Neural progenitor cell (in vitro differentiated cells): ENCODE results near the gene UBXN6. TPM values are rescaled to one million over a fixed set of nuclear protein-coding genes. Genes with fewer than 3 reads are reported as not detected.

Experiments used
- DNase-seq: peaks from one replicate; pipeline ENCODE4 v3.0.0-alpha.2; 2016; ENCODE audit warnings: low spot score
- H2AFZ ChIP-seq: fragments of 200-600 bp; sonication (generic); replicated peaks from 2 replicates; pipeline ENCODE4 v1.6.1; 2016; ENCODE audit warnings: antibody characterized with exemption
- H3F3A ChIP-seq: fragments of 200-600 bp; sonication (generic); 2 replicates; pipeline ENCODE4 v1.6.1; 2016; ENCODE audit warnings: antibody characterized with exemption, low read depth
- H3K27ac ChIP-seq: fragments of 200-600 bp; sonication (generic); 2 replicates; pipeline ENCODE4 v1.5.1; 2016; ENCODE audit warnings: mild to moderate bottlenecking
- H3K27me3 ChIP-seq: fragments of 200-600 bp; sonication (generic); 2 replicates; pipeline ENCODE4 v1.6.1; 2016; ENCODE audit warnings: mild to moderate bottlenecking, moderate library complexity
- H3K36me3 ChIP-seq: fragments of 200-600 bp; sonication (generic); 2 replicates; pipeline ENCODE4 v1.5.1; 2016
- H3K4me1 ChIP-seq: fragments of 200-600 bp; sonication (generic); 2 replicates; pipeline ENCODE4 v1.6.1; 2016; ENCODE audit warnings: mixed run types
- H3K4me2 ChIP-seq: fragments of 200-600 bp; sonication (generic); 2 replicates; pipeline ENCODE4 v1.6.1; 2016
- H3K4me3 ChIP-seq: fragments of 200-600 bp; sonication (generic); 2 replicates; pipeline ENCODE4 v1.5.1; 2016
- H3K79me2 ChIP-seq: fragments of 200-600 bp; sonication (generic); 2 replicates; pipeline ENCODE4 v1.6.1; 2016; ENCODE audit warnings: low read depth
- H3K9ac ChIP-seq: fragments of 200-600 bp; sonication (generic); 2 replicates; pipeline ENCODE4 v1.6.1; 2016
- H3K9me3 ChIP-seq: fragments of 200-600 bp; sonication (generic); 2 replicates; pipeline ENCODE4 v1.5.1; 2016; ENCODE audit warnings: low read depth
- H4K20me1 ChIP-seq: fragments of 200-600 bp; sonication (generic); 2 replicates; pipeline ENCODE4 v1.6.1; 2016; ENCODE audit warnings: low read depth
- H3K27ac Mint-ChIP-seq: 3 replicates; pipeline ENCODE4 v1.8.0; 2021; ENCODE audit warnings: mixed read lengths
- H3K27me3 Mint-ChIP-seq: 2 replicates; pipeline ENCODE4 v1.8.0; 2022; ENCODE audit warnings: low read depth, mild to moderate bottlenecking, inconsistent platforms, moderate library complexity, mixed read lengths; ENCODE audit not compliant: insufficient read depth
- H3K36me3 Mint-ChIP-seq: 3 replicates; pipeline ENCODE4 v1.8.0; 2021; ENCODE audit warnings: mixed read lengths
- H3K4me1 Mint-ChIP-seq: 3 replicates; pipeline ENCODE4 v1.8.0; 2021; ENCODE audit warnings: mixed read lengths
- H3K4me3 Mint-ChIP-seq: 3 replicates; pipeline ENCODE4 v1.8.0; 2021; ENCODE audit warnings: mild to moderate bottlenecking, moderate library complexity, mixed read lengths
- H3K9me3 Mint-ChIP-seq: 3 replicates; pipeline ENCODE4 v1.8.0; 2020; ENCODE audit warnings: mixed read lengths
- CTCF ChIP-seq: fragments of 200-600 bp; sonication (generic); IDR thresholded peaks from 2 replicates; pipeline ENCODE4 v1.5.1; 2017; ENCODE audit warnings: antibody characterized with exemption, mild to moderate bottlenecking
- EZH2 ChIP-seq: fragments of 200-600 bp; sonication (generic); IDR thresholded peaks from 2 replicates; pipeline ENCODE4 v1.6.1; 2017; ENCODE audit warnings: antibody characterized with exemption, mild to moderate bottlenecking, moderate library complexity
- EZH2phosphoT487 ChIP-seq: fragments of 200-600 bp; sonication (generic); IDR thresholded peaks from 2 replicates; pipeline ENCODE4 v1.6.1; 2017; ENCODE audit warnings: antibody characterized with exemption
- total RNA-seq: library from RNA; depleted of rRNA; stranded (reverse); fragments of >200 nt; gene quantifications from 2 replicates; pipeline ENCODE4 v1.2.3, GENCODE V29; 2015; ENCODE audit warnings: low replicate concordance

Gene UBXN6
- total RNA-seq, 1 donor from 2014 or later: 24.9 TPM

DNA sequence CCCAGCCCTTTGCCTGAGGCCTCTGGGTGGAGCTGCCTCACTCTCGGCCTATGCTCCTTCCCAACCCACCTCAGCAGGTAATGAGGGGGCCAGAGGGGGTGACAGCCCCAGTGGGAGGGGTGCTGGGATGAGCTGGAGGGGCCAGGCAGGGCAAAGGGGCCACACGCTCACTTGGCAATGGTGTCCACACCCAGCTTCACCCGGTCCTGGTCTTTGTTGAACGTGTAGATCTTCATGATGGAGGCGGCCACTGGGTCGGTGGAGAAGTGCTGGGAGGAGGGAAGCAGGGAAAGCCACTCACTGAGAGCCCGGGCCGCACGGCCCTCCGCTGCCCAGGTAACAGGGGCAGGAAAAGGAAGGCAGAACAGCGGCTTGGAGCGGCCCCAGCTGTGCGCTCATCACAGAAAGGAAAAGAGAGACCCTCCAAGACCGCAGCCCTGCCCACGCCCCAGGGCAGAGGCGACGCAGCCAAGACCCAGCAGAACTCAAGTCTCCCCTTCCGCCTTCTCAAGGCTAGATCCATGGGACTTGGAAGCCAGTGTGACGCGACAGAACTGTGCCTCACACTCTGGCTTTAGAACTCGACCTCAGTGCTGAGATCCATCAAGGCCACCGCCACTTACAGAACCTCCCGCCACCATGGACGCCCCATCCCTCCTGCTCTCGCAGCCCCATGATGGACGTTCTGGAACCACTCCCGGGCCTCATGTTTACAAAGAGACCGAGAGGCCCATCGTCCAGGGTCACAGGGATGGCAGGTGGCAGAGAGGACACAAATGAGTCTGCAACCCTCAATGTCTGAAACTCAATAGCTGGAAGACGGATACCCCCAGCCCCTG, 9.2 kb downstream of the UBXN6 start:
- H3K27ac Mint-ChIP-seq: no peak overlapping the region
- Histone ChIP-seq H3K36me3 (no peaks in the 10 kb centered on the region), H3K27ac (no peak overlapping the region), H3K4me3 (no peak overlapping the region), H3K27me3 (no peaks in the 10 kb centered on the region), H2AFZ (no peak overlapping the region), H3K4me2 (no peak overlapping the region), H3K9me3 (no peaks in the 10 kb centered on the region), H3K9ac (no peak overlapping the region), H4K20me1 (peaks cover 9% of the 10 kb centered on the region), H3F3A (peaks cover 14% of the 10 kb centered on the region), H3K4me1 (no peaks in the 10 kb centered on the region), H3K79me2 (no peaks in the 10 kb centered on the region)
- TF ChIP-seq EZH2: no peak
- no peak for TF ChIP-seq EZH2phosphoT487
- TF ChIP-seq CTCF: no peak
- peaks cover 3% of the 10 kb centered on the region for H3K27me3 Mint-ChIP-seq
- peaks cover 11% of the 10 kb centered on the region for H3K36me3 Mint-ChIP-seq
- no peaks in the 10 kb centered on the region for H3K9me3 Mint-ChIP-seq
- no peak overlapping the region for H3K4me3 Mint-ChIP-seq
- no peak for DNase-seq
- H3K4me1 Mint-ChIP-seq: peaks cover 2% of the 10 kb centered on the region

DNA sequence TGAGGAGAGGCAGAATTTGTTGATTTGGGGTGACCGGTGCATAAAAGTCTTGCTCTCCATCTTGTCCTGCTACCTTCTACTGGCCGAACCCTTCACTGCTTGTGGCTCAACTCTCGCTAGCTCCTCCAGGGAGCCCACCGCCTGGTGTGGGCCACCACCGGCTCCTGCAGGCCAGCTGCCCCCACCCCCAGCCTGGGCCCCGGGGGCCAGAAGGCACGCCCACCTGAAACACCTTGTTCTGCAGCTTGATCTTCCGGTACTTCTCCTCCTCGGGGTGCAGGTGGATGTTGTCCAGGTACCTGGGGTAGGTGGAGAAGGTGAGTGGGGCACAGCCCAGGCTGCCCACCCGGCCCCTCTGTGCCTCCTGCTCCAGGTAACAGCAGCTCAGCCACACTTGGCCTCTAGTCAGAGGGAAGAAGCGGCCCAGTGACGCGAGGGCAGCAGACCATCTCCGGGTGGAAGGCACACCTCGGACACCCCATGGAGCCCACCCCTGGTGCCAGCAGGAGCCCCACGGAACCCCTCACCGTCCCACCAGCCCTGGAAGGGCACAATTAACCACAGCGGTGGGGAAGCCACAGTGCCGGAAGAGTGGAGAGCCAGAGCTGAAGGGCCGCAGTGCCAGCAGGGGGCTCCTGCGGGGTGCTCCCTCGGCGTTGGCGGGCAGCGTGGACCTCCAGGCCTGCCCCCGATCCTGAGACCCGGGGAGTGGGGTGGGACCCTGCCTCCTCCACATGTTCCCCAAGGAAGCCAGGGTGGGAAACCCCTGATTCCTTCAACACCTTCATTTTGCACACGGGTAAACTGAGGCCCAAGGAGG, 10.1 kb downstream of the UBXN6 start:
- Histone ChIP-seq H3K9me3 (no peaks in the 10 kb centered on the region), H3K27me3 (no peaks in the 10 kb centered on the region), H3K79me2 (no peaks in the 10 kb centered on the region), H3K27ac (no peak overlapping the region), H3K36me3 (no peaks in the 10 kb centered on the region), H3K9ac (no peak overlapping the region), H2AFZ (no peak overlapping the region), H3K4me2 (no peak overlapping the region), H3K4me1 (no peaks in the 10 kb centered on the region), H3K4me3 (no peak overlapping the region), H4K20me1 (peaks cover 13% of the 10 kb centered on the region), H3F3A (peaks cover 9% of the 10 kb centered on the region)
- no peaks in the 10 kb centered on the region for H3K9me3 Mint-ChIP-seq
- H3K36me3 Mint-ChIP-seq: peaks cover 11% of the 10 kb centered on the region
- H3K4me1 Mint-ChIP-seq: peaks cover 2% of the 10 kb centered on the region
- DNase-seq: no peak
- TF ChIP-seq EZH2: no peak
- TF ChIP-seq CTCF: no peak
- no peak for TF ChIP-seq EZH2phosphoT487
- no peak overlapping the region for H3K4me3 Mint-ChIP-seq
- H3K27ac Mint-ChIP-seq: no peak overlapping the region
- peaks cover 3% of the 10 kb centered on the region for H3K27me3 Mint-ChIP-seq

DNA sequence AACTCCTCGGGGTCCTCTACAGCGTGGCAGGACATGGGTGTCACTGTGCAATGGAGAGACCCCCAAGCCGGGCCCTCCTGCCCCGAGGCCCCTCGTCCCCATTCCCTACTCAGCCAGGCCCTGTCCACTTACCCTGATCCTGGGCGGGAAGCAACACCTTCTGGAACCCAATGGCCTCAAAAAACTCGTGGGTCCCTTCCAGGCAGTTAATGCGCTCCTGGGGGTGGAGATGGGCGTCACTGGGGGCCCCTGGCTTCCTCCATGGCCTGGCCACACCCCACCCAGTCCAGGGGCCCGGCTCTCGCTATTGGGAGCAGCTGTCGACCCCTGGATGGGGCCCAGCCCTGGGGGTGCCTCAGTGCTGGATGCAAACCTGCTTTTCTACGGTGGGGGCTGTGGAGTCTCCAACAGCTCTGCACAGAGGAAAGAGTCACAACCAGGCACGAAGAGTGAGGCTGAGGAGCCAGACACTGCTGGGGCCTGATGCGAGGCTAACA, 10.8 kb downstream of the UBXN6 start:
- no peak for TF ChIP-seq EZH2
- no peak for TF ChIP-seq CTCF
- TF ChIP-seq EZH2phosphoT487: no peak
- Histone ChIP-seq H3K4me2 (no peak overlapping the region), H3K79me2 (no peaks in the 10 kb centered on the region), H3K36me3 (no peaks in the 10 kb centered on the region), H3K9me3 (no peaks in the 10 kb centered on the region), H3K9ac (no peak overlapping the region), H3K27me3 (no peaks in the 10 kb centered on the region), H3K27ac (no peak overlapping the region), H4K20me1 (peaks cover 19% of the 10 kb centered on the region), H3K4me1 (no peaks in the 10 kb centered on the region), H3F3A (peaks cover 9% of the 10 kb centered on the region), H2AFZ (no peak overlapping the region), H3K4me3 (no peak overlapping the region)
- Mint-ChIP-seq H3K9me3 (no peaks in the 10 kb centered on the region), H3K4me1 (peaks cover 2% of the 10 kb centered on the region), H3K27me3 (peaks cover 5% of the 10 kb centered on the region), H3K36me3 (peaks cover 11% of the 10 kb centered on the region), H3K27ac (no peak overlapping the region), H3K4me3 (no peak overlapping the region)
- DNase-seq: no peak
